Activated CD8-positive, alpha-beta T cell treated with anti-CD3 and anti-CD28 coated beads for 36 hours (primary cell): ENCODE measurements around the gene ETV6. TPM values are rescaled to one million over a fixed set of nuclear protein-coding genes. Genes with fewer than 3 reads are reported as not detected.

Experiments
- ATAC-seq: fragments of 200-7000 bp; cut with Tn5 transposase; one replicate; pipeline ENCODE4 v1.10.0; 2021; ENCODE audit warnings: mild to moderate bottlenecking, moderate library complexity
- CTCF ChIA-PET: fragments of 350-600 bp; sonication (Branson Sonifier 250); formaldehyde crosslinking; loops from one replicate; lab custom pipeline; 2021; ENCODE audit warnings: antibody characterized with exemption; lab: Charles Lee
- POLR2A ChIA-PET: fragments of 350-600 bp; sonication (Branson Sonifier 250); formaldehyde crosslinking; loops from one replicate; lab custom pipeline; 2021; ENCODE audit warnings: antibody characterized with exemption; lab: Charles Lee
- DNase-seq: peaks from one replicate; pipeline ENCODE4 v3.0.0-alpha.2; 2020
- H3K27ac Mint-ChIP-seq: one replicate; pipeline ENCODE4 v1.8.0; 2021; ENCODE audit warnings: mild to moderate bottlenecking, mixed read lengths
- H3K27me3 Mint-ChIP-seq: one replicate; pipeline ENCODE4 v1.8.0; 2021; ENCODE audit warnings: mixed read lengths
- H3K36me3 Mint-ChIP-seq: one replicate; pipeline ENCODE4 v1.8.0; 2021; ENCODE audit warnings: low read depth, mixed read lengths
- H3K4me1 Mint-ChIP-seq: one replicate; pipeline ENCODE4 v1.8.0; 2021; ENCODE audit warnings: low read depth, mixed read lengths
- H3K4me3 Mint-ChIP-seq: one replicate; pipeline ENCODE4 v1.8.0; 2021; ENCODE audit warnings: mild to moderate bottlenecking, moderate library complexity, mixed read lengths
- H3K9me3 Mint-ChIP-seq: one replicate; pipeline ENCODE4 v1.8.0; 2021; ENCODE audit warnings: mixed read lengths
- intact Hi-C: fragments of 100-400 bp; cut with micrococcal nuclease; formaldehyde crosslinking; loops from one replicate; pipeline ENCODE4 v1.10.0; 2022
- total RNA-seq, 2 experiments: library from RNA; stranded (reverse); gene quantifications; one replicate each; pipeline ENCODE4 v1.2.3, GENCODE V29; 2021
- TF ChIP-seq, protein P1 (sequence below): fragments of 200-600 bp; IDR thresholded peaks from one replicate; pipeline ENCODE4 v1.8.0; 2022; ENCODE audit warnings: antibody characterized with exemption, mild to moderate bottlenecking

ETV6 gene
- total RNA-seq, 2 experiments from 2014 or later, result 20.5 to 22.7 TPM

DNA sequence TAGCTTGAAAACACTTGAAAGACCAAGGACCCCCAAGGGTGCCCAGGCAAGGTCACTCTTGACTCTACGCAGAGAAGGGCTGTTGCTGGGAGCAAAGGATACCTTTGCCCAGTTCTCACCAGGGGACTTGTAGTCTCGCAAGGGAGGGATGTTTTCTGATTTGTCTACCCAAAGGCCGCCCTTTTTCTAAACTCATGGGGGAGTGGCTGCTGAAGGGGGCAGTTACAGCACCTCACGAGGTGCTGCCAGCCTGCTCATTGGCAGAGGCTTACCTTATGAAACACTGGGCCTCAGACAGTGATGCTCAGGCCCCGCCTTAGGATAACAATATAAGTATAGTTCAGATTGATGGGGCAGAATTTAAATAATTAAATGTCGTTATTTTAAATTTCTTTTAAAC, 107.0 kb downstream of the ETV6 start:
- Mint-ChIP-seq H3K9me3 (no peaks in the 10 kb centered on the region), H3K27me3 (no peaks in the 10 kb centered on the region), H3K36me3 (peaks cover 23% of the 10 kb centered on the region), H3K4me3 (no peak overlapping the region), H3K4me1 (peaks cover 18% of the 10 kb centered on the region), H3K27ac (no peak overlapping the region)
- POLR2A ChIA-PET, result no interaction called here
- ATAC-seq, result no peak
- intact Hi-C loops, result no loop called here
- no peak for DNase-seq
- CTCF ChIA-PET, result interaction anchor here (1.6 kb wide), 1 partner anchor 12 kb away, joined by 4 read pairs; no protein-coding TSS in a partner anchor
- TF ChIP-seq, protein P1, sequence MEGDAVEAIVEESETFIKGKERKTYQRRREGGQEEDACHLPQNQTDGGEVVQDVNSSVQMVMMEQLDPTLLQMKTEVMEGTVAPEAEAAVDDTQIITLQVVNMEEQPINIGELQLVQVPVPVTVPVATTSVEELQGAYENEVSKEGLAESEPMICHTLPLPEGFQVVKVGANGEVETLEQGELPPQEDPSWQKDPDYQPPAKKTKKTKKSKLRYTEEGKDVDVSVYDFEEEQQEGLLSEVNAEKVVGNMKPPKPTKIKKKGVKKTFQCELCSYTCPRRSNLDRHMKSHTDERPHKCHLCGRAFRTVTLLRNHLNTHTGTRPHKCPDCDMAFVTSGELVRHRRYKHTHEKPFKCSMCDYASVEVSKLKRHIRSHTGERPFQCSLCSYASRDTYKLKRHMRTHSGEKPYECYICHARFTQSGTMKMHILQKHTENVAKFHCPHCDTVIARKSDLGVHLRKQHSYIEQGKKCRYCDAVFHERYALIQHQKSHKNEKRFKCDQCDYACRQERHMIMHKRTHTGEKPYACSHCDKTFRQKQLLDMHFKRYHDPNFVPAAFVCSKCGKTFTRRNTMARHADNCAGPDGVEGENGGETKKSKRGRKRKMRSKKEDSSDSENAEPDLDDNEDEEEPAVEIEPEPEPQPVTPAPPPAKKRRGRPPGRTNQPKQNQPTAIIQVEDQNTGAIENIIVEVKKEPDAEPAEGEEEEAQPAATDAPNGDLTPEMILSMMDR, result no peak

DNA sequence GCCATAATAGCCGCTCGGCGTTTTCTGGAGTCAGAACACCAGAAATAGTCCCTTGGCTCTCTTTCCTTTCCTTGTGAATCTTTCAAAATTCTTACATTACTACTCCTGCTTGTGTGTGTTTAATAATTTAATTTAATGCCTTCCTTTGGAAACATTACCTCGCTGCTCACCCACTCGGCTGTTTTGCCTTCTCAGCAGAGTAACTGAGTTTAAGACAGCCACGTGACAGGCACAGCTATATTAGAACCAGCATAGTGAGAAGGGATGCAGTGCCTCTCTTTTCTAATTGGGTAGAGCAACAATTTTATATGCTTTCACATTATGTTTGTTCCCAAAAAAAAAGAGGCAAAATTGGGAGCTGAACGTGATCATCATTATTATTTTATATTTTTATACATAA, 107.6 kb downstream of the ETV6 start:
- intact Hi-C loops, result no loop called here
- H3K27ac Mint-ChIP-seq, result no peak overlapping the region
- H3K36me3 Mint-ChIP-seq, result peaks cover 22% of the 10 kb centered on the region
- ChIA-PET POLR2A (no interaction called here), CTCF (no interaction called here)
- no peaks in the 10 kb centered on the region for H3K9me3 Mint-ChIP-seq
- ATAC-seq, result no peak
- TF ChIP-seq, protein P1, result no peak
- no peak for DNase-seq
- no peak overlapping the region for H3K4me3 Mint-ChIP-seq
- no peaks in the 10 kb centered on the region for H3K27me3 Mint-ChIP-seq
- peaks cover 24% of the 10 kb centered on the region for H3K4me1 Mint-ChIP-seq

DNA sequence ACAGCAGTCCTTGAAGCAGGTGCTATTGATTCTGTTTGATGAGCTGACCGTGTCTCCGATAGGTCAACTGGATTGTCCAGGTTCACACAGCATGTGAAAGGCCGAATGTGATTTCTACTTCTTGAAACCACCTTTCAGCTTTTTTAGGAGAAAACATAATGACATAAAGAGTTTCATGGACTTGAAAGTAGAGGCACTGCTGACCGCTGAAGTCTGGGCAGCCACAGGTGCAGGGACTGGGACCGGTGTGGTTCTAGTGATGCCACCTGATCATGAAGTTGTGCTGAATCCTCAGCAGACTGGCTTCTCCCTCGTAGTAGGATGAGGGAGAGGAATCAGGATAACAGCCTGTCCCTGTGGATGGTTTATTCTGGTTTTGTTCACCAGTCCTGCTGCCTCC, 108.1 kb downstream of the ETV6 start:
- ChIA-PET CTCF (interaction anchor here (1.0 kb wide), 1 partner anchor 10 kb away, joined by 3 read pairs; no protein-coding TSS in a partner anchor), POLR2A (interaction anchor here (1.2 kb wide), 1 partner anchor 10 kb away, joined by 3 read pairs; no protein-coding TSS in a partner anchor)
- Mint-ChIP-seq H3K27ac (no peak overlapping the region), H3K9me3 (no peaks in the 10 kb centered on the region), H3K4me3 (no peak overlapping the region), H3K27me3 (no peaks in the 10 kb centered on the region), H3K36me3 (peaks cover 22% of the 10 kb centered on the region), H3K4me1 (peaks cover 28% of the 10 kb centered on the region)
- ATAC-seq, result no peak
- TF ChIP-seq, protein P1, result no peak
- intact Hi-C loops, result no loop called here
- DNase-seq, result no peak

DNA sequence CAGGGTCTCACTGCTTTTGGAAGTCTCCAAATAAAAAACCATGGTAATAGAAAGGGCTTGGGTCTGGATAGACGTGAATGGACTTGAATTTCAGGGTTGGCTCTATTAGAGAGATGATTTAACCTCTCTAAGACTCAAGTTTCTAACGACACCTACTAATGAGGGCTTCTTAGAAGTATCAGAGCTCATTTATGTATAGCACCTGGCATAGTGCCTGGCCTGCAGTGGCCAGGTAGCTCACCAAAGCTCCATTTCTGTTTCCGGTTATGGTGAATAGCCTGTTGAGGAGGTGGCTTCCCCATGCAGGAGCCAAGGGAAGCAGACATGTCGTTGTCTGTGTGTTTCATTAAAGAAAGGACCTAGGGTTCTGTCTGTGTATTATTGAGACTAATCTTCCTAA, 108.6 kb downstream of the ETV6 start:
- ChIA-PET POLR2A (interaction anchor here (1.2 kb wide), 1 partner anchor 11 kb away, joined by 3 read pairs; no protein-coding TSS in a partner anchor), CTCF (interaction anchor here (1.0 to 1.1 kb wide), 2 partner anchors 11 to 37 kb away, joined by 3 to 4 read pairs; no protein-coding TSS in a partner anchor)
- intact Hi-C loops, result no loop called here
- no peak for ATAC-seq
- peaks cover 34% of the 10 kb centered on the region for H3K4me1 Mint-ChIP-seq
- TF ChIP-seq, protein P1, result no peak
- peaks cover 20% of the 10 kb centered on the region for H3K36me3 Mint-ChIP-seq
- DNase-seq, result no peak
- H3K9me3 Mint-ChIP-seq, result no peaks in the 10 kb centered on the region
- H3K27me3 Mint-ChIP-seq, result no peaks in the 10 kb centered on the region
- H3K4me3 Mint-ChIP-seq, result no peak overlapping the region
- H3K27ac Mint-ChIP-seq, result no peak overlapping the region
